NOMO-1 treated with dmso at 0.1 percent for 144 hours (cell line): ENCODE data around the gene SEMA3C.

ENCODE experiments used
- DNase-seq: peaks from one replicate; lab custom pipeline; 2025; ENCODE audit not compliant: unreplicated experiment; lab: John Stamatoyannopoulos, UW

SEMA3C gene

DNA sequence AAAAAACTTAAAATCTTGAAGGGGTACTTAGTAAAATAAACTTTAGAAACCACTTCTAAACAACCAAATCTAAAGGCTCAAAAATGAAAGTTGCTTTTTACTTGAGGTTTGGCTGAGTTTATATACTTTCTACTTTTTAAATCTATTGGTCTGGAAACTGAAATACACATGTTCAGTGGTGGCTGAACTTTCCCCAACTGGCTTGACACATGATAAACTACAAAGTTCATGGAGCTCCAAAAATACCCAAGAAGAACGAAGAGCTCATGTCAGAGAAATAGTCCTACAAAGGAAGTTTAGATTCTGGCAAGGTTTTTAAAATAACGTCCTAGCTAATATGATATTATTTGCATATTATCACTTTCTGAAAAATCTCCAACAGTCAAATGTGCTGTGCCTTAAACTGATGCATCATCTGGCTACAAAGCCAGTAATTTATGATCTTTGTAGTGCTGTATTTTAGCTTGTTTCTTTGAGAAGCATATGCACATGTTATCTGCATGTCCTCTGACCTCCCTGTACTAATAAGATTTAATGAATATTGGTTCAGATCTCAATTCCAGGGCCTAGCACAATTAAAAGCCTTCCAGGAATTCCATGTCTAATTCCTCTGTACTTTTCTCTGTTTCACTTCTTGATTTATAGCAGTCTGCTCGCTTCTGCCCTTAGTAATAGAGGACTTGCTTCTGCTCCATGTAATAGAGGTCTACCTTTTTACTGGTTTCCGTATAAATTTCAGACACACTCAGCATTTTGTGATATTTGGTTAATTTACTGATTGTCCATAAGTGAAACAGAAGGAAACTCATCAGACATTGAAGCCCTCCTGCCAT, 28.2 kb downstream of the SEMA3C start:
- no peak for DNase-seq

DNA sequence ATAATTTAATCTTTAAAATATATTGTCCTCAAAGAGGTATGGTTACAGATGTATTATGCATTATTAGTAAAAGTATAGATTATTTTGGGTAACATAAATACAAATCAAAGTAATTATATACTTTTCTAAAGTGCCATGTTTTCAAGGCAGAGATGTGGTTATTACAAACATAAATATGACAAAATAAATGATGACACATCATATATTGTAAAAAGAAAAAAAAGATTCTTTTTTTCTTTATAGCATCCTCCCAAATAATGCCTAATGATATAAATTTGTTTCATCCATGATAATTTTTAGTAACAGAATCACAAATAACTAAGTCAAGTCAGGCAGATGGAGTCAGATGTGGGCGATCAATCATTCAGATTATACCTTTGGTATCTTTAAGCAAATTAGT, 29.3 kb downstream of the SEMA3C start:
- no peak for DNase-seq

DNA sequence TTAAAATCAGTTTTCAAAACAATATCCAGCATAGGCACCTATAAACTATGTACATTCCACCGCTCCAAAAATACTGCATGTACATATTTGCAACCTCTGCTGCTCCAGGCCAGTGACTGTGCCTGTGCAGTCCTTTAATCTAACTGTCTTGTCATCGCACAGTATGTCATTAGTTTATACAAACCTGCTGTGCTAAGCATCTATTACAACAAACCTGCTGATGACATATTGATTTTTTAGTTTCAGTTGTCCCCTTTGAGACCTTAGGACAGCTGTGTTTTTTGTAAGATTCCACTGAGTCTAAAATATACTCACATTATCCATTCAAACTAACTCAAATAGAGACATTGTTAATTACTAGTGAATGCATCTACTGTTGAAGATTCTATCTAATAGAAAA, 33.1 kb downstream of the SEMA3C start:
- no peak for DNase-seq

DNA sequence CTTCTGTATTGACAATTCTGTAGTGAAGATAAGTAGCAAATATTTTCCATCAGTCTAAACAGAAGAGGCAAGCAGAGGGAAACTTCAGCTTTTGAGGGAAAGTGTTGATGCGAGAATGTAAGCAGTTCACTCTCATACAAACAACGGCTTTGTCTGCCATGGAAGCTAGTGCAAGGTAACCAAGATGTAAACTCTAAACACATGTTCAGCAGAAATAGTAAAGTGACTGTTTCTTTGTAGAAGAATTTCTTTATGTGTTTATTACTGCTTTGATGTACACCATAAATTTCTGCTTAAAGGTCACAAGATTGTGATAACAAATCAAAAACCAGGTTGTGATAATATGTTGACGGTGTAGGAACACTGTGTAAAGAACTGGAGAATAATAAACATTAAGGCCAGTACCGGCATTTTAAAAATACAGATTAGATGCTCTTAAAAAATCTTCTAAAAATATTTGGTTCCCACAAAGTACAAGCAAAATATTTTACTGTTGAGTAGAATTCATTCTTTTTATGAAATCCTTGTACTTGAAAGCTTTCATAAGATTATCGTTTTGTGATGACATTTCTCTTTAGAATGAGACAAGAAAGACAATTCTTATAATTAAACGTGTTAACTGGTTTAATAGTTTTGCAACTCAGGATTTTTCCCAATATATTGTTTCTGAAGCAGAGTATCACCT, 34.2 kb downstream of the SEMA3C start:
- no peak for DNase-seq

DNA sequence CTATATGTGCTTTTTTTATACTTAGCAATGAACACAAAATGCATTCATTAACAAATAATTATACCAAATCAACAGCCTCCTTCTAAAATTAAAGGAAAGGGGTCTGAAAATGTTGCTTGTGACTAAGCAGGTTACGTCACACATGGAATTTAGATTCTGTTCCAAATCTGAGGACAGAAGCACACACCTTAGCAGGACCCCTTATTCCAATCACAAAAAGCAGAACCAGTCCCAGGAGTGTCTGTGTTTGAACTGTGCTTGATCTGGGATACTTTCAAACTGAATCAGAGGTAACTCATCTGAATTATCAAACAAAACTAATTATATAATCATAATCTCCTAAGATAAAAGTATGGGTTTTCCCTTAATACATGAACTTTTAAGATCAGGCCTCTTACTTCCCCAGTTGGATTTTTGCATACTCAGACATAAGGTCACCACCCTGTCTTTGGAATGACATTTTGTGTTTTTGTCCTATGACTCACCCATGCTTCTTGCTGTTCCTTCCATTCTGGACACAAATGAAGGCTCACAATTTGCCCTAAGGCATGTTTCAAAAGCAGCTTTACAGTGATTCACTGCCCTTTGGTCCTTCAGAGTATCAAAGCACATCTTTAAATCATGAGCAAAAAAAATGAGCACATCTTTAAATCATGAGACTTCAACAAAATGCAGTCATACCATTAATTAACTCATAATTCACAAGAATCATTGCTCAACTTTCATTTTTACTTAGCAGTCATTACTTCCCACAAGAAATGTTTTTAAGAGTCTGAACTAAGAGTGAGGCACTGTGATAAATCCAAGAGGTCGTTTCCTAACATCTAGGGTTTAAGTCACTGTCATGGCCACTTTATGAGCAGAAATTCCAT, 35.5 kb downstream of the SEMA3C start:
- DNase-seq = peak; percentile 69

DNA sequence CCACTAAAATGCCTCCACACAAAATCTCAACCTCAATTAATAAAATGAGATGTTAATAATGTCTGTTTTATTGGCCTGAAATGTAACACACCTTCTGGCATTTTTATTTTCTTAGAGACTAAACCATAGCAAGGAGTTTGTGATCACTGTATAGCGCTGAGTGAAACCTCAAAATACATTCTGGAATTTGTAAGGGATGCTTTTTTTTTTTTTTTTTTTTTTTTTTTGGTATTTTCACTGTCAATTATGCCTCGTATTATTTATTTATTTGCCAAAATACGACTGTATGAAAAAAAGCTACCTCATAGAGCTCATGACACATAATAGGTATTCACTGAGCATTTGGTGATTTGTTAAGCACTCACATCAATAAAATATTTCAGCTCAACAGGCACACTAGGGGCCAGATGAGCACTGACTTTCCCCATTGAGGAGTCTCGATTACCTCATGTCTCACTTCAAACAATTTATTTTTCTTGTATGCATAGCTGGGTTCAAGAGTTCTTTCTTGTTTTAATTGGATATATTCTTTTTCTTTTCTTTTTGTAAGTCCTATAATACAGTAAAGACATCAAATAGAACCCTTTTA, 36.5 kb downstream of the SEMA3C start:
- DNase-seq = no peak

DNA sequence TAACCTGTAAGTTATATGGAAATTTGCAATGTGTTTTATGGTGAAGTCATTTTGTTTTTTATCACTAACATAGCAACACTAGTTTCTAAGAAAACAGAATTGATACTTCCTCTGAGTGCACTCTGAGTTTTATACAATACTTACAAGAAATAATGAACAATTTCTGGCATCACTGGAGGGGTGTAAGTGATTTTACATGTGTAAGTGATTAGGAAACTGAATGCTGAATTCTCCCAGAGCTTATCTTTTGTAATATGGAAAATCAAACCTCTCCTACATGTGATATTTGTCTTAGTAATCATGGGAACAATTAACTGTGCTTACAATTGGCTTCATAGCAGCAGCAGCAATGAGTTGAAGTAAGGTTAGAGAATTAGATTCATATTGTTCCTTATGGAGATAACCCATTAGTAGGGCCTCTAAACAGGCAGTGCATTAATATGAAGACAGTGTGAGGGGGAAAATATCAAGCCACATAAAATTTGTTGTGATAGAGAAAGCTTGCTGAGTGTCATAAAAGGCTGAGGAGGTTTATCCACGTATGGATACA, 37.4 kb downstream of the SEMA3C start:
- no peak for DNase-seq

DNA sequence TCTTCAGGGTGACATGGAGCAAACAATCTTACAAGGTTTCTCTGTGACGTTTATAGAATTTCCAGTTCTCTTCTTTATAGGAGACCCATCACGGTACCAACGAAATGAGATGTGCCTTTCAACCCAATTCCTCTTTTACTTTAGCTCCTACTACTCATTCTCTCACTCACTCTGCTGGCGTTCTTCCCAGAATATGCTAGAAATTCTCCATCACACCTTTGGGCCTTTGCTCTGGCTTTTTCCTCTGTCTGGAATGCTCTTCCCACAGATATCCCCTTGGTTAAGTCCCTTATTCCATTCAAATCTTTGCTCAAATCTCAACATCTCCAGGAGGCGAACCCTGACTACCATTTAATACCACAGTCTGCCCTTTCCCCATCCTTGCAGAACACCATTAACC, 39.0 kb downstream of the SEMA3C start:
- DNase-seq = no peak

DNA sequence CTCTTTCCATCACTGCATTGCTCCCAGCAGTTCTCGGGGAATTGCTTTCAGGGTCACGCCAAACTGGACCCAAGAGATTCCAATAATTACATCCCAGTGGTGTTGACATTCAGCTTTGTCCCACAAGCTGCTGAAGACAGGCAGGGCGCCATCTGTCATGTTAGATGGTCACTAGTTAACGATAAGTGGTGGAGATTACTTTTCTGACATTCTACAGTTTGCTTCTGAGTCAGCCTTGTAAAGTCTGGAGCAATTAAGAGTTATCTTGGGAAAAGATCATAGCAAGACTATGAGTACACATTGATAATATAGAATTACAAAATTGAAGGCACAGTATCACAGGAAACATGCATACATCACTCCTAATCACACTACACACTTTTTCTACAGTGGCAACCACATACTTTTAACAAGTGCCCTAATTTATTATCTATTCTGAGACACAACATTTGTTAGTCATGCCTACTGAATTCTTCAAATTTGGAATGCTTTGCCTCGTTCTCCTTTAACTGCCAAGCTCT, 41.9 kb downstream of the SEMA3C start:
- no peak for DNase-seq

DNA sequence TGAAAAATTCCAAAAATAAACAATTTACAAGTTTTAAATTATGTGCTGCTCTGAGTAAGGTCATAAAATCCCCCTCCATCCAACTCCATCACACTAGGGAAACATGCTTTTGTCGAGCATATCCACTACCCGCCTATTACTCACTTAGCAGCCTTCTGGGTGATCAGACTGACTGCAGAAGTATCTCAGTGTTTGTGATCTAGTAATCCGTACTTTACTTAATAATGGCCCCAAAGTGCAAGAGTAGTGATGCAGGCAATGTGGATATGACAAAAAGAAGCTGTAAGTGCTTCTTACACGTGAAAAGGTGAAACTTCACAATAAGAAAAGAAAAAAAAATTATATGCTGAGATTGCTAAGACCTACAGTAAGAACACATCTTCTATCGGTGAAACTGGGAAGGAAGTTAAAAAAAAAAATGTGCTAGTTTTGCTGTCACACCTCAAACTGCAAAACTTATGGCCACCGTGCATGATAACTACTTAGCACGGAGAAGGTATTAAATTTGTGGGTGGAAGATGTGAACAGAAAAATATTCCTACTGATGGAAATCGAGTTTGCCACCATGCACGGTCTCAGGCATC, 43.2 kb downstream of the SEMA3C start:
- no peak for DNase-seq

DNA sequence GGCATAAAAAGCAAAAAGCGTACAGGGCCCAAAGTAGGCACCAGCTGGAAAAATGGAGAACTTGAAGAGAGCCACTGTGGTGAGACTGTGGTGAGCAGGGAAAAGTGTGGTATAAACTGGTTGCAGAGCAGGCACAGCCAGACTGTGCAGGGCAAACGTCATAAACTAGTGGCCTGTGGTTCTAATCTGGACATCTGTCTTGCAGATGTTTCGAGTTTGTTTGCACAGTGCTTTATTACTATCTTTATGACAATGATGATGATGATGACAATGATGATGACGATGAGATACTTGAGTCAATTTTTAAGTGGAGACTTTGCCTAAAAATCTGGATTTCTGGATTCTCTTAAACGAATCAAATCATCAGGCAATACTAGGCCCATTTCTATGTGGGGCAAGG, 45.7 kb downstream of the SEMA3C start:
- DNase-seq = no peak

DNA sequence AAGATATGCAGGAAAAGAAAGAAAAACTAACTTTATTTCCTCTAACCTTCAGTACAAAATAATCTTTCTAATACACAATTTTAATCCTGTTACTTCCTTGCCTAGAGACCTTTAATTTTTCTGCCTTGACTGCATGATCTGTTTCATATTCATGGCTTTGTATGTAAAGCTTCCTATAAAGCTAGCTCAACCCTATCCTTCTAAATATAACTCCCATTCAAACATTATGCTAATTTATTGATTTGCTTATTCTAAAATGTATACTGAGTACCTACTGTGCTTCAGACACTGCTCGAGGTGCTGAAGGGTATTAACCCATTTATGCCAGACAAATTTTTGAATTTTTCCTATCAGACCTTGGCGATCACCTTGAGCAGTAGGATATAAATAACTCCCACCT, 47.6 kb downstream of the SEMA3C start:
- no peak for DNase-seq

DNA sequence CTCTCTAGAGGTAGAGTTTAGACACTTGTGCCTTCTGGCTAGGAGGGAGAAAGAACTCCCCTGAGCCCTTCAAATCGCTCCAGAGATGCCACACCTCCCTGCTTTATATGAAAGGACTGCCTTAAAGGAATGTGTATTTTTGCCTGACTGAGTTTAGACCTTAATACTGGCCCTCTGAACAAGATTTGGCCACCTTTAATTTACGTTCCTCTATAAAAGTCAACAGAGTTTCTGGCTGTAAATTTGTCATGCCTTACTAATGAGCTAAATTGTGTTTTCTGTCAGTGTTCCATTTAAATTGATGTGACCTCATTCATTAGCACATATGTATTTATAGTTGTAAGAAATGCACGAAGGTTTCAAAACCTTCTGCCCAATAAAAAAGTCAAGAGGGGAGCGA, 48.0 kb downstream of the SEMA3C start:
- DNase-seq = no peak

DNA sequence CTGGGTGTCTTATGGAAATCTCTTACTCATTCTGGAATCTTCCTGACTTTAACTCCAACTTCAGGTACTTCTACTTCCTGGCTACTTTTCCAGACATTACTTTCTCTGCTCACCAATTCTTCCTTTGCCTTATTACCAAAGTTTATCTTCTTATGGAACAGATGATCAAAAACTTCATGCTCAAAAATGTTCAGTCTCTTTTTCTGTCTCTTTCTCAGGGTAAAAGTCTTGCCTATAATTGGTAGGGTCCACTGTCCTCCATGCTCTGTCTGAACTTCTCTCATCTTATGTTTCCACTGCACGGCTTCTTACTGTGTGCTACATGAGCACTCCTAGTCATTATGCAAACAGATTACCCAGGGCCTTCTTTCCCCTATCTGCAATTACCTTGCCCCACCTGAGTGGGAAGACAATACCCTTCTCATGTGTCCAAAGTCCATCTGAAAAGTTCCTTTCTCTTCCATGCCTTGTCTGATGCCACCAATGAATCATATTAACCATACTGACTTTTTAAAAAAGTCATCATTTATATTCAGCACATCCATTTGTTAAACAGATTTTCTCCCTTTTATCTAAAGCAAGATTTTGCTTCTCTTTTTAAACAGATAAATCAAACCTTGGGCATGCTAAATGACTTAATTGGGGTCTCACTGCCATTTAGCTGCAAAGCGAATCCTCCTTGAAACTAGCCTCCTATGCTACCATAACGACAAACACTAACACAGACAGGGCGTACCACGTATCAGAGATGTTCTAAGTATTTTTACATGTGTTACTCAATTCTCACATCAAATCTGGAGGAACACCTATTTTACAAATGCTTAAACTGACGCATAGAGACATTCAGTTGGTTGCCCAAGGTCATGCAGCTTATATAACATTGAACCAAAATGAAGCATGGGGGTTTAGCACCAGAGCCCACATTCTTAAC, 48.8 kb downstream of the SEMA3C start:
- no peak for DNase-seq

DNA sequence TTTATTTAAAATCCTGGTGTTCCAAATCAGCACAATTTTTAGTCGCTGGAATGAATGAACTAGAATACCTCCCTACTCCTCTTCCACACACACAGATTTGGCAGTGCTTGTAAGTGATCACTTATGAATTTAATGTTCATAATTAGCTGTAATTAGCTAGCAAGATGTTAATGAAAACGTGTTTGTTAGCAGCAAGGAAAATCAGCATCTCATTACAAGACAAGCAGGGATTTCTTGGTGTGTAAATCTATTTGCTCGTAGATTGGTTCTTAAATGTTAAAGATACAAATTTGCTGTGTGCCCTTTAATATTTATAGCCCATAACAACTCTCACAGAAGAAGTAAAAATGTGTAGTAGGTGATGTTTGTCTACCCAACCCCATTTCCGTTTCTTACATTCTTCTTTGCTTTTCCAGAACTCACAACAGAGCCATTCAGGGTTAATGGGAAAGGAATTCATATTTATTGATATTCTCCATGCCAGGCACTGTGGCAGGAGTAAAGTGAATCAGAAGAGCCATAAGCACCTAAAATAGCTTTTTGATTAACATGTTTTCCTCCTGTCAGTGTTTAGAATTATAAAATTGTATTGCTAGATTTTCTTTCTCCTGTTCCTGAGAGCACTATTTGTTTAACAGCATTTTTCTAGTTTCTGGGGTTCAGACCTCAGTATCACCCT, 49.6 kb downstream of the SEMA3C start:
- DNase-seq = no peak

DNA sequence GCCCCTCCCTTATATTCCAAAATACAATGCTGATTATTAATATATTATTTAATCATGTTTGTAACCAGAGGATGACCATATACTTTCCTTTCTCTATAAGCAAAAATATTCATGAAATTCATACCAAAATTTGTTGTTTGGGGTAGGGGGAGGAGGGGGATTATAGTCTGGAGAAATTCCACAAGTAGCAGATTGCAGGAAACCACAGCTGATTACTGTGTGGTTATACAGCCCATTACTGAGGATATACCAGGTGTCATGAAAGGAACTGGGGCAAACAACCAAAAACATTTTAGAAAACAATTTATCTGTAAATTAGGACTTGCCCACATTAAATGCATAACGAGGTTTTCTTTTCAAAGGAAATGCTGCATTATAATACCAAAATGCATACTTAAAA, 50.3 kb downstream of the SEMA3C start:
- no peak for DNase-seq

DNA sequence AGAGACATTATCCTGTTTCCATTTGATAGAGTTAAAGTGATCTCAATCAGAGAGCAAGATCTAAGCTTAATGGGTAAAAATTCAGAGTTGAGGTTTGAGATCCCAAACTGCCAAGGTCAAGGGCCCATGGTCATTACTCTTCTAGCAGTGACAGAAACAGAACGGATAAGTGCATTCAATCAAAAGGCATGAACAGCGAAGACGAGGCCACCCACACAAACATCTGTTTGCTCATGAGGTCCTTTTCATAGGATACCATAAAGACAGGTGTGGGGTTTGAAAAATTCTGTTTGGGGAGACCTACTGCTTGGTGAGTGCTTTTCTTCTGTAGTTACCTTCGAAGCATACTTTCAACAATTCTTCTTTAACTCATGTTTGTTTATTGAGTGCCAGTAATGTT, 58.3 kb downstream of the SEMA3C start:
- no peak for DNase-seq

DNA sequence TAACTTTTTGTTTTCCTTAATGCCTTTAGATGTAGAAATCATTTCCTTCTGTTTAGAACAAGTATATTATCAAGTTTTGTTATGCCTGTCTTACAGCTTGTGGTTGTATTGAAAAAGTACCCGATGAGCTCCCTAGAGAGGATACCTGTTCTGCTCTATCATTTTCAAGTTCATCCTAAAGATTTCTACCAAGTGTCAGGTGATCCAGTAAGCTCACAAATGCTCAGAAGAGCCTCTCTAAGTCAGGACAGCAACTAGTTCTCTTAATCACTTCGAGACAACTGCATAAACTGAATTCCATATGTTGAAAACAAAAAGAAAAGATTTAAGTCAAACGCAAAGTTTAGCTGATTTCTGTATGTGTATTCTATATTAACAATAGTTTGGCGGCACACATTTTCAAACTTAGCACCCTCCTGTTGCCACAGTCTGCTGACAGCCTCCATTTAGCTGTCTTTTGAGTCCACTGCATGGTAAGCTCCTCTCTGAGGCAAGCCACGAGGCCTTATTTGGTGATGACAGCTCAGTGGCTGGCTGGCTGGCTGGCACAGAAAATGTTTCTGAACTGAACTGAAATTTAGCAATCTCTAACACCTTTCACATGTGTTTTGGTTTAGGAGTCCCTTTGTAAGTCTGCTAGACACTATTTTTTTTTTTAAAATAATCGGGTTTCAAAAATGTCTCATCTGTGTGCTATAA, 59.4 kb downstream of the SEMA3C start:
- DNase-seq = no peak
